Esophagus squamous epithelium (tissue), 5 donors: ENCODE results near the gene MOAP1. TPM values are rescaled to one million over a fixed set of nuclear protein-coding genes. Genes with fewer than 3 reads are reported as not detected.
A peak's percentile ranks its signal among the peaks of the same experiment; 100 is the strongest.
"Not testable (repeated sequence)": the region's sequence is repeated elsewhere in the genome, so short reads cannot be mapped to it uniquely, and the experiment has no call there.

ENCODE experiments used
- DNase-seq: peaks from one replicate; lab custom pipeline; 2025; lab: John Stamatoyannopoulos, UW
- H3K27ac ChIP-seq, 4 donors: fragments of 200-600 bp; sonication (generic); one replicate each; pipeline ENCODE4 v1.5.1; 2016 to 2019; ENCODE audit warnings: mild to moderate bottlenecking in 1 of 4
- H3K27me3 ChIP-seq, 4 donors: fragments of 200-600 bp; sonication (generic); 1 replicate in 3 of 4; 2 replicates in 1 of 4; pipeline versions ENCODE4 v1.5.1 to v1.6.0; 2017 to 2021; ENCODE audit warnings: antibody characterized with exemption in 1 of 4
- H3K36me3 ChIP-seq, 3 donors: fragments of 200-600 bp; sonication (generic); one replicate each; pipeline ENCODE4 v1.5.1; 2016 to 2019
- H3K4me1 ChIP-seq, 3 donors: fragments of 200-600 bp; sonication (generic); one replicate each; pipeline ENCODE4 v1.5.1; 2017 to 2019
- H3K4me3 ChIP-seq, 4 donors: fragments of 200-600 bp; sonication (generic); 1 replicate in 3 of 4; 2 replicates in 1 of 4; pipeline ENCODE4 v1.5.1; 2016 to 2019; ENCODE audit warnings: mild to moderate bottlenecking in 2 of 4, moderate library complexity in 1 of 4
- H3K9me3 ChIP-seq, 3 donors: fragments of 200-600 bp; sonication (generic); one replicate each; pipeline ENCODE4 v1.5.1; 2016 to 2019
- CTCF ChIP-seq, 6 experiments: fragments of 450-650 bp in 4 of 6; fragments of 200-600 bp in 2 of 6; sonication (generic) in 2 of 6; IDR thresholded peaks; one replicate each; pipeline ENCODE4 v1.5.1; 2016 to 2019; ENCODE audit warnings: antibody characterized with exemption in 6 of 6, mild to moderate bottlenecking in 4 of 6, moderate library complexity in 4 of 6
- POLR2A ChIP-seq, 4 donors: fragments of 450-650 bp; IDR thresholded peaks; one replicate each; pipeline ENCODE4 v1.6.1; 2017; ENCODE audit warnings: antibody characterized with exemption in 4 of 4, mild to moderate bottlenecking in 4 of 4, moderate library complexity in 3 of 4
- WGBS, 2 donors: methylation state at CpG; one replicate each; pipeline ENCODE4 v1.1.5; 2018; 5-methylcytosine and 5-hydroxymethylcytosine counted together
- intact Hi-C: fragments of 100-400 bp; cut with DNase I; formaldehyde crosslinking; loops from one replicate; pipeline ENCODE4 v1.15.0; 2022
- total RNA-seq, 4 donors: library from RNA; depleted of rRNA; stranded (reverse); fragments of >200 nt; gene quantifications; one replicate each; pipeline ENCODE4 v1.1.0, GENCODE V29; 2016
- donor health status: DM: yes; HTN: yes; CAD: no.

Gene MOAP1
- total RNA-seq, 4 donors from 2014 or later: 4.9 to 28.8 (median 11.5) TPM

GRCh38 chr14:93161411-93161940, 23.2 kb downstream of the MOAP1 start:
- Histone ChIP-seq H3K4me3 (no peak overlapping the region), H3K4me1 (no peaks in the 10 kb centered on the region), H3K9me3 (no peaks in the 10 kb centered on the region), H3K27ac (no peak overlapping the region), H3K27me3 (no peaks in the 10 kb centered on the region), H3K36me3 (no peaks in the 10 kb centered on the region)
- intact Hi-C loops: no loop called here
- no peak for TF ChIP-seq POLR2A (IDR thresholded peaks at IDR 0.05)
- no peak for TF ChIP-seq CTCF (IDR thresholded peaks at IDR 0.05)
- WGBS, 2 donors: 65 to 66% methylated on average over 4 of the region's 4 CpGs
- no peak for DNase-seq

- TF ChIP-seq POLR2A (IDR thresholded peaks at IDR 0.05) (no peak), CTCF (IDR thresholded peaks at IDR 0.05) (peak in 2 of 6 experiments; percentile 7 to 29)
- no peak for DNase-seq
- no peaks in the 10 kb centered on the region for H3K9me3 ChIP-seq
- intact Hi-C loops: no loop called here
- no peaks in the 10 kb centered on the region for H3K36me3 ChIP-seq
- WGBS, 2 donors: 0 to 42% methylated on average over 1 to 2 of the region's 4 CpGs
- no peaks in the 10 kb centered on the region for H3K27me3 ChIP-seq
- no peak overlapping the region for H3K27ac ChIP-seq
- H3K4me1 ChIP-seq: no peaks in the 10 kb centered on the region
- no peak overlapping the region for H3K4me3 ChIP-seq
Measured at GRCh38 chr14:93160353-93160801, 24.3 kb downstream of the MOAP1 start.

GRCh38 chr14:93159625-93160352, 24.9 kb downstream of the MOAP1 start:
- intact Hi-C loops, H3K36me3 ChIP-seq, H3K9me3 ChIP-seq, H3K27ac ChIP-seq, DNase-seq, H3K27me3 ChIP-seq, H3K4me3 ChIP-seq, H3K4me1 ChIP-seq: not testable (repeated sequence)
- WGBS, 2 donors: 56 to 60% methylated on average over 5 of the region's 5 CpGs

GRCh38 chr14:93158349-93158748, 26.3 kb downstream of the MOAP1 start:
- H3K27ac ChIP-seq, H3K4me3 ChIP-seq, DNase-seq, H3K9me3 ChIP-seq, H3K27me3 ChIP-seq, H3K36me3 ChIP-seq, intact Hi-C loops, H3K4me1 ChIP-seq: not testable (repeated sequence)
- 86 to 90% methylated on average over 7 of the region's 7 CpGs for WGBS, 2 donors

GRCh38 chr14:93156693-93157369, 27.9 kb downstream of the MOAP1 start:
- Histone ChIP-seq H3K4me3 (no peak overlapping the region), H3K36me3 (no peaks in the 10 kb centered on the region), H3K9me3 (no peaks in the 10 kb centered on the region), H3K4me1 (no peaks in the 10 kb centered on the region), H3K27me3 (no peaks in the 10 kb centered on the region), H3K27ac (no peak overlapping the region)
- intact Hi-C loops: no loop called here
- TF ChIP-seq POLR2A (IDR thresholded peaks at IDR 0.05) (no peak), CTCF (IDR thresholded peaks at IDR 0.05) (no peak)
- 69 to 74% methylated on average over 3 to 4 of the region's 8 CpGs for WGBS, 2 donors
- no peak for DNase-seq

- intact Hi-C loops: no loop called here
- no peaks in the 10 kb centered on the region for H3K27me3 ChIP-seq
- H3K27ac ChIP-seq: no peak overlapping the region
- no peak for DNase-seq
- no peak for TF ChIP-seq POLR2A (IDR thresholded peaks at IDR 0.05)
- TF ChIP-seq CTCF (IDR thresholded peaks at IDR 0.05): no peak
- peaks cover 0 to 6% (median 0%) of the 10 kb centered on the region in 3 donors for H3K4me1 ChIP-seq
- no peaks in the 10 kb centered on the region for H3K9me3 ChIP-seq
- 67 to 71% methylated on average over 2 of the region's 2 CpGs for WGBS, 2 donors
- no peak overlapping the region for H3K4me3 ChIP-seq
- no peaks in the 10 kb centered on the region for H3K36me3 ChIP-seq
Measured at GRCh38 chr14:93155667-93156066, 29.0 kb downstream of the MOAP1 start.
